Measurements from ENCODE around the gene CTTNBP2NL. TPM values are rescaled to one million over a fixed set of nuclear protein-coding genes. Genes with fewer than 3 reads are reported as not detected.

CTTNBP2NL gene, protein sequence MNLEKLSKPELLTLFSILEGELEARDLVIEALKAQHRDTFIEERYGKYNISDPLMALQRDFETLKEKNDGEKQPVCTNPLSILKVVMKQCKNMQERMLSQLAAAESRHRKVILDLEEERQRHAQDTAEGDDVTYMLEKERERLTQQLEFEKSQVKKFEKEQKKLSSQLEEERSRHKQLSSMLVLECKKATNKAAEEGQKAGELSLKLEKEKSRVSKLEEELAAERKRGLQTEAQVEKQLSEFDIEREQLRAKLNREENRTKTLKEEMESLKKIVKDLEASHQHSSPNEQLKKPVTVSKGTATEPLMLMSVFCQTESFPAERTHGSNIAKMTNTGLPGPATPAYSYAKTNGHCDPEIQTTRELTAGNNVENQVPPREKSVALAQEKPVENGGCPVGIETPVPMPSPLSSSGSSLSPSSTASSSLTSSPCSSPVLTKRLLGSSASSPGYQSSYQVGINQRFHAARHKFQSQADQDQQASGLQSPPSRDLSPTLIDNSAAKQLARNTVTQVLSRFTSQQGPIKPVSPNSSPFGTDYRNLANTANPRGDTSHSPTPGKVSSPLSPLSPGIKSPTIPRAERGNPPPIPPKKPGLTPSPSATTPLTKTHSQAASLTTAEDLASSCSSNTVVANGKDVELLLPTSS
- 24.0 and 83.8 TPM in 2 replicates for total RNA-seq

DNA sequence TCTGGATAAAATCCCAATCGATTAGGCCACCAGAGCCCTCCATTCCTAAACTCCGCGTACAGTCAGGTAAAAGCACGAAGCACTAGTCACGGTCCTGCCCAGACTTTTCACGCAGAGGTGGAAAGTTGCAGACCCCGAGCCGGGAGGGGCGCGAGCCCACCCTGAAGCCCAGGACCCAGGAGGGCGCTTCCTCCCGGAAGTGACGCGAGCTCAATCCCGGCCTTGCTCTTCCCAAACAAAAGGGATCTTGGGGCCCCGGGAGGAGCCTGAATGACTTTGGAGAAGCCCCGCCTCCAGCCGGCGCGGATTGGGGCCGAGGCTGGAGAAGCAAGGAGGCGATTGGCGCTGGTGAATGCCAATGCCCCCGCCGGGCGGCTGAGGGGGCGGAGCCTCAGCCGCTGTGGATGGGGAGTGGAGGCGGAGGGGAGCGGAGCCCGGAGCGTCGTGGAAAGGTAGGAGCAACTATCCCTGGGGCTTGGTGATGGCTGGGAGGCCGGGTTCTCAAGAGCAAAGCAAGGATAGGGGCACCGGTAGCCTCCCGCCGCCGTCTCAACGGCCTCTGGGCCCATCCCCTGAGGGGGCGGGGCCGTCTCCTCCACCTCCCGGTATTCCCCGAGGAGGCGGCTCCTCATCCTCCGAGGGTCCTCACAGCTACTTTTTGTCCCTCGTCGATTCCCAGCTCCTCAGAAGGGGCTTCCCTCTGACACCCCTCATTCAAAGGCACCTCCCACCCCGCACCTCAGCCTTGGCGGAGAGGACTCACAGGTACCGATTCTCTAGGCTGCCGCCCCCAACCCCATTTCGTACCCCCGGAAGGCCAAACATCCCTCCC lies at the start of gene CTTNBP2NL:
CTTNBP2NL (plus strand) TSS at position 394 of the 832 bp plus-strand sequence. CDS start 19,952 bp downstream, outside the sequence.
- peak; percentile 85 for DNase-seq (ENCODE audit: low read depth)

- no peak for DNase-seq (ENCODE audit: low read depth)
These were observed 49.1 kb upstream of the CTTNBP2NL start for GRCh38 chr1:112346801-112347350.

GRCh38 chr1:112356765-112357164 lies 39.2 kb upstream of the CTTNBP2NL start:
- DNase-seq (ENCODE audit: low read depth), result no peak

DNA sequence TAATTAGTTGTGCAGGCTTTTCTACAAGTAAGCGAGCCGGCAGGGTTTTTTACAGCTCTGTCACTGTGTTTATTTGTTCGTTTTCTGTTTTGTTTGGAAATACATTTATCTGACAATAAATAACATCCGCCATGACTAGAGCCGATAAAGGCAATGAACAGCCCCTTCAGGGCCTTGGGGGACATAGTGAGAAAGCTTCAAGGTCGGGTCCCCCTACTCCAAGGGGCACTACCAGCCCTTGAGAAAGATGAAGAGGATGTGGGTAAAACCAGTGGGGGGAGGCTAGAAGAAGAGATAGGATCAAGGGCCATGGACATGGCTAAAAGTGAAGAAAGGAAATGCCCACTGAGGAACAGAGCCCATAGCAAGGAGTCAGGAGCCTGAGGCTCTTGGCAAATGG lies 38.5 kb upstream of the CTTNBP2NL start:
- DNase-seq (ENCODE audit: low read depth), result no peak

DNA sequence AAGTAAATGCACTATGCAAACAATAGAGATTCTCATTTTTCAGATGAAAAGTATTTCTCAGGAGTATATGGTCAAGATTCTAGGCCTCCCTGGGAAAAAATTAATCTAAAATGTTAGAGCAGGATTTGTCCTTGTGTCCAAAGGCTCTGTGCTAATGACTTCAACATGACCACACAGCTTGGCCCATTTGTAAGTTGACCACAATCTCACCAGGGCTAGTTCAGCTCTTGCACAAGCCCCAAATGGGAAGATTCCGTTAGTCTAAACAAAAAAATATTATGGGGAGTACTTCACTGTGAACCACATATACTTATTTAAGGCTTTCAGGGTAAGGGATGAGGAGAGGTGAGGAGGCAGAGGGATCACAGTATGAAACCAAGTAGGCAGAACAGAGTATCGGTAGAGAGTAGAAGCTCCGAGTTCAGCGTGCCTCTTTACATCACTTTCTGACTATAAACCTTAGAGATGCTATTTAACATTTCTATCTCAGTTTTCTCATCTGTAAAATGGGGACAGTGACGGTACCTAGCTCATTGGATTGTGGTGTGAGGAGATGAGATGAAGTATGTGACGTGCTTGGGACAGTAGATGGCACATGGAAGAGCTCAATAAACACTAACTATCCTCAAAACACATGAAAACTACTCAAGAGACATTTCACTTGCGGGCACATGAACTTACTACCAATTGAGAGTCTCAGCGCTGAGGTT lies 37.8 kb upstream of the CTTNBP2NL start:
- DNase-seq (ENCODE audit: low read depth), result peak; percentile 35

- peak; percentile 33 for DNase-seq (ENCODE audit: low read depth)
These were observed 37.1 kb upstream of the CTTNBP2NL start for GRCh38 chr1:112358798-112359408.

- DNase-seq (ENCODE audit: low read depth), result peak; percentile 84
These were observed 35.9 kb upstream of the CTTNBP2NL start for GRCh38 chr1:112359961-112360767.

DNA sequence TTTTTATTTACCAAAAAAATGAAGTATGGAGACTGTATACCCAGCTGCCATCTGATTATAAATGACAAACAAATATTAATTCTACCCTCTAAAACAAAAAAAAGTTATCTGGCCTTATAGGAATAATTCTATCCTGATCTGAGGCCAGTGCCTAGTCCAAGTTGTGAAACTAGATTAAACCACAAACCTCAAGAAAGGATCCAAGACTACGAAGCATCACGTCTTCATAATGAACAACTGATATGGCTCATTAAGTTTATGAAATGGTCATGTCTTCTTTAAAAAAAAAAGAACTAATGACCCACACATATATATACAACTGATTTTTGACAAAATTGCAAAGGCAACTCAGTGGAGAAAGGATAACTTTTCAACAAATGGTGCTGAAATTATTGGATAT lies 32.4 kb upstream of the CTTNBP2NL start:
- peak; percentile 67 for DNase-seq (ENCODE audit: low read depth)

GRCh38 chr1:112368198-112368597 lies 27.8 kb upstream of the CTTNBP2NL start:
- DNase-seq (ENCODE audit: low read depth), result no peak

GRCh38 chr1:112369392-112370285 lies 26.4 kb upstream of the CTTNBP2NL start:
- DNase-seq (ENCODE audit: low read depth), result peak; percentile 66

DNA sequence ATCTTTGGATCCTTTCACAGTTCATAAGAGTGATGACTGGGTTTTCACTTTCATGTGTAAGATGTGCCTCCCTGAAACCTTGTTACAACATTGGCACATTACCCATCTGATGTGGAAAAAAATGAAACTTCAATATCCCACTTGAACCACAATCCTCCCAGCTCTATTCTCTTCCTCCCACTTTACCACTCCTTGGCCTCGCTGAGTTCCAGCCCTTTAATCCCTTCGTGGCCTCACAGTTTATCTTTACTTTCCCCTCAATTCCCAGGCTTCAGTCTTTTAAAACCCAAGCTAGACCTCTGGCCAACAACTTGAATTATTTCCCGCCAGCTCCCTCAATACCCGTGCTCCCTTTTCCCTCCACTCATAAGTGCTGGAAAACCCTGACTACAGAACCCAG lies 25.0 kb upstream of the CTTNBP2NL start:
- no peak for DNase-seq (ENCODE audit: low read depth)

GRCh38 chr1:112371775-112372174 lies 24.2 kb upstream of the CTTNBP2NL start:
- DNase-seq (ENCODE audit: low read depth), result no peak

GRCh38 chr1:112373806-112374205 lies 22.2 kb upstream of the CTTNBP2NL start:
- DNase-seq (ENCODE audit: low read depth), result no peak

DNA sequence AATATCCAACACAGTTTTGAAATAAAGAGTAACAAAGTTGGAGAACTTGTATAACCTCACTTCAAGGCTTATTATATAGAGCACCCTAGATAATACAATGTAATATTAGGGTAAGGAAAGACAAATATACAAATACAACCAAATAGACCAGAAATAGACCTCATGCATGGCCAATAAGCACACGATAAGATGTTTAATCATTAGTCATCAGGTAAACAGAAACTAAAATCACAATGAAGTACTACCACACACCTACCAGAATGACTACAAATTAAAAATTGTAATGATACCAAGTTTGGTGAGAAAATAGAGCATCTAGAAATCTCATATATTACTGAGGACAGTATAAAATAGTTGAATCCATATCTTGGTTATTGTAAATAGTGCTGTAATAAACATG lies 20.3 kb upstream of the CTTNBP2NL start:
- DNase-seq (ENCODE audit: low read depth), result no peak

DNA sequence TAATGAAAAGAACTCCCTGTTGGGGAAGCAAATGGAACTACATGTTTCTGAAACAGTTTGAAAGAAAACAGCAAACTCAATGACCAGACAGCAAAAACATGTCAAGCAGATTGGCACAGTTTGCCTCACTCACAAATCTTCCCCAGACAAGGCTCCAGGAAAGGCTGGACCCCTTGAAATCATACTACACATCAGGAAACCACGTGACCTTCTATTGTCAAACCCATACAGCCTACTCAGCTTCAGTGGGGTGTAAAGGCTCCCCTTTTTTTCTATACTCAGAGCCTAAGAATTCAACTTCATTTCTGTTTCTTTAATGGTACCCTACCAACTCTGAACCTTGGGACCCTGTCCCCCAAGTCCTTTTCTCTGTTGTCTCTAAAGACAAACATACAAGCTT lies 15.7 kb upstream of the CTTNBP2NL start:
- DNase-seq (ENCODE audit: low read depth), result no peak

GRCh38 chr1:112381324-112382076 lies 14.5 kb upstream of the CTTNBP2NL start:
- no peak for DNase-seq (ENCODE audit: low read depth)

DNA sequence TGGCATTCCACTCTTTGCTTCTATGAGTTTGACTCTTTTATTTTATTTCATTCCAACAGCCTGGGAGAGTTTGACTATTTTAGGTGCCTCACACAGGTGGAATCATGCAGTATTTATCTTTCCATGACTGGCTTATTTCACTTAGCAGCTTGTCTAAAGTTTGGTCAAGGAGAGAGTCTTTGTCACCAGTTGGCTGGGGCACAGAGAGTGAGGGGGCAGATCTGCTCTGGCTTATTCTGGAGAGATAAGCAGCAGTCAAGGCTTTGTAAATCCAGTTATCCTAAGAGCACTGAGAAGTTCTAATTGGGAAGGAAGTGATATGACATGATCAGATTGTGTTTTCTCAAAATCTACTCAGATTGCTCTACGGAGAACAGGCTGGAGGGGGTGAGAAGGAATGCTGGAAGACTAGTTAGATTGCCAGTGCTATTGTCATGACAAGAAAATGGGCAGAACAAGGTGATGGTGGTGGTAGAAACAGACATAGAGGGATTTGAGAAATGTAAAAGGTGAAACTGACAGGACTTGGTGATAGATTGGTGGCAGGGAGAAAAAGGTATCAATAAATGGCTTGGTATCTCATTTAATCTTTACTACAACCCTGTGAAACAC lies 12.1 kb upstream of the CTTNBP2NL start:
- DNase-seq (ENCODE audit: low read depth), result no peak

All from renal cortical epithelial cell (primary cell).